H1 (cell line): ENCODE data around the gene DNTT. TPM values are rescaled to one million over a fixed set of nuclear protein-coding genes. Genes with fewer than 3 reads are reported as not detected.

Source experiments
- CBX5 ChIP-seq: fragments of 300-800, 300-1000 bp; sonication (generic); IDR thresholded peaks from 2 replicates; pipeline ENCODE4 v1.7.1; 2016; ENCODE audit warnings: antibody characterized with exemption, low read length, low read depth
- CEBPB ChIP-seq: IDR thresholded peaks from 2 replicates; pipeline ENCODE4 v1.6.1; 2012; ENCODE audit warnings: low read depth, low read length
- KDM4A ChIP-seq: IDR thresholded peaks from one replicate; pipeline ENCODE4 v1.7.1; 2012; ENCODE audit warnings: low read depth, mild to moderate bottlenecking, moderate library complexity, low read length, inconsistent platforms; ENCODE audit not compliant: severe bottlenecking
- polyA plus RNA-seq, 7 experiments: library from polyadenylated mRNA; depleted of rRNA in 3 of 7; stranded (reverse) in 5 of 7; unstranded in 2 of 7; fragments of >200 nt in 5 of 7; fragments of 200-250 nt in 2 of 7; gene quantifications; 1 replicate in 5 of 7; 2 replicates in 1 of 7; 4 replicates in 1 of 7; pipeline versions ENCODE4 v1.2.1 to v1.2.3, GENCODE V29; 2011 to 2013; ENCODE audit warnings: missing spikeins in 2 of 7, mixed read lengths in 2 of 7
- total RNA-seq: library from RNA; stranded (reverse); fragmentation: NEBNext Ultra II Directional; extraction: Animal tissue kit (Norgen Biotek cat#: 25700); gene quantifications from 2 replicates; pipeline ENCODE4 v1.2.1, GENCODE V29; 2021

Gene DNTT
- total and polyA plus RNA-seq, 2 of the 8 experiments (the other 6 are each of a cell fraction or from before 2014, with no cell fraction given): not detected

GRCh38 chr10:96260014-96260413, 44.2 kb upstream of the DNTT start (continued):
- no peak for TF ChIP-seq KDM4A
- TF ChIP-seq CBX5: no peak
- no peak for TF ChIP-seq CEBPB
